HEK293 (cell line): ENCODE data around the gene ATP8A1.

ENCODE experiments used
- CTCF ChIA-PET: fragments of 350-600 bp; formaldehyde crosslinking; extraction: SDS; loops from one replicate; lab custom pipeline; 2021; ENCODE audit warnings: antibody characterized with exemption; lab: Yijun Ruan, JAX
- POLR2A ChIA-PET: fragments of 300-600 bp; formaldehyde crosslinking; extraction: SDS; loops from one replicate; lab custom pipeline; 2020; ENCODE audit warnings: antibody characterized with exemption, inconsistent platforms; lab: Yijun Ruan, JAX
- H3K27ac ChIP-seq: fragments of 200-500 bp; sonication (Bioruptor generic); 2 replicates; pipeline ENCODE4 v1.5.1; 2014; ENCODE audit warnings: low read depth, low read length, control low read depth, inconsistent platforms; ENCODE audit errors: extremely low read depth
- H3K36me3 ChIP-seq, 2 experiments: fragments of 200-500 bp in 1 of 2; sonication (Bioruptor generic) in 1 of 2; 1 replicate in 1 of 2; 2 replicates in 1 of 2; pipeline ENCODE4 v1.5.1; 2014 to 2017; ENCODE audit warnings: inconsistent platforms in 2 of 2, low read length in 2 of 2; ENCODE audit not compliant: control insufficient read depth in 2 of 2, insufficient read depth in 1 of 2
- H3K4me1 ChIP-seq: fragments of 200-500 bp; sonication (Bioruptor generic); 2 replicates; pipeline ENCODE4 v1.5.1; 2014; ENCODE audit warnings: mild to moderate bottlenecking, low read length, inconsistent platforms; ENCODE audit not compliant: control insufficient read depth, insufficient read depth
- H3K4me3 ChIP-seq: 2 replicates; pipeline ENCODE4 v1.5.1; 2011; ENCODE audit warnings: low read depth, mild to moderate bottlenecking, control low read depth, low read length, moderate library complexity
- H3K9me3 ChIP-seq: fragments of 200-500 bp; sonication (Bioruptor generic); 2 replicates; pipeline ENCODE4 v1.5.1; 2014; ENCODE audit warnings: low read depth, low read length, inconsistent platforms; ENCODE audit not compliant: control insufficient read depth, insufficient read depth
- BCL11B ChIP-seq: fragments of 450-650 bp; formaldehyde crosslinking; IDR thresholded peaks from 2 replicates; pipeline ENCODE4 v1.5.1; 2016; ENCODE audit warnings: low read depth, missing biosample characterization, missing genetic modification characterization
- EGR2 ChIP-seq: fragments of 450-650 bp; formaldehyde crosslinking; IDR thresholded peaks from 2 replicates; pipeline ENCODE4 v1.5.1; 2016; ENCODE audit warnings: low read depth, missing biosample characterization, missing genetic modification characterization
- HOXC10 ChIP-seq: sonication (generic); formaldehyde crosslinking; IDR thresholded peaks from 2 replicates; pipeline ENCODE4 v1.8.1; 2023; ENCODE audit warnings: mild to moderate bottlenecking, missing genetic modification reagents
- RBAK ChIP-seq: fragments of 450-650 bp; formaldehyde crosslinking; IDR thresholded peaks from 2 replicates; pipeline ENCODE4 v1.5.1; 2016; ENCODE audit warnings: missing biosample characterization, missing genetic modification characterization
- SALL2 ChIP-seq: fragments of 450-650 bp; formaldehyde crosslinking; IDR thresholded peaks from 2 replicates; pipeline ENCODE4 v1.5.0; 2017; ENCODE audit warnings: missing biosample characterization, mild to moderate bottlenecking, missing genetic modification characterization, borderline replicate concordance
- SP7 ChIP-seq: fragments of 450-650 bp; formaldehyde crosslinking; IDR thresholded peaks from 2 replicates; pipeline ENCODE4 v1.5.1; 2016; ENCODE audit warnings: missing biosample characterization, missing genetic modification characterization
- ZBTB11 ChIP-seq: fragments of 450-650 bp; formaldehyde crosslinking; conservative IDR thresholded peaks from 2 replicates; pipeline ENCODE4 v1.5.1; 2016; ENCODE audit warnings: low read depth, missing biosample characterization, missing genetic modification characterization
- ZBTB48 ChIP-seq: fragments of 450-650 bp; formaldehyde crosslinking; IDR thresholded peaks from 2 replicates; pipeline ENCODE4 v1.5.1; 2016; ENCODE audit warnings: missing biosample characterization, missing genetic modification characterization
- ZEB2 ChIP-seq: fragments of 450-650 bp; formaldehyde crosslinking; IDR thresholded peaks from 2 replicates; pipeline ENCODE4 v1.5.1; 2016; ENCODE audit warnings: missing biosample characterization, missing genetic modification characterization
- ZNF155 ChIP-seq: fragments of 450-650 bp; formaldehyde crosslinking; IDR thresholded peaks from 2 replicates; pipeline ENCODE4 v1.5.1; 2016; ENCODE audit warnings: missing biosample characterization, missing genetic modification characterization
- ZNF184 ChIP-seq: fragments of 450-650 bp; IDR thresholded peaks from 2 replicates; pipeline ENCODE4 v1.5.1; 2018; ENCODE audit warnings: missing biosample characterization, mild to moderate bottlenecking, missing genetic modification characterization
- ZNF280D ChIP-seq: fragments of 450-650 bp; formaldehyde crosslinking; IDR thresholded peaks from 2 replicates; pipeline ENCODE4 v1.5.1; 2016; ENCODE audit warnings: missing biosample characterization, missing genetic modification characterization
- ZNF292 ChIP-seq: fragments of 450-650 bp; formaldehyde crosslinking; IDR thresholded peaks from 2 replicates; pipeline ENCODE4 v1.5.1; 2016; ENCODE audit warnings: low read depth, missing biosample characterization, missing genetic modification characterization, borderline replicate concordance
- ZNF311 ChIP-seq: fragments of 450-650 bp; formaldehyde crosslinking; IDR thresholded peaks from 2 replicates; pipeline ENCODE4 v1.5.1; 2017; ENCODE audit warnings: missing biosample characterization, missing genetic modification characterization, borderline replicate concordance
- ZNF350 ChIP-seq: fragments of 450-650 bp; formaldehyde crosslinking; IDR thresholded peaks from 2 replicates; pipeline ENCODE4 v1.5.0; 2017; ENCODE audit warnings: missing biosample characterization, mild to moderate bottlenecking, missing genetic modification characterization
- ZNF521 ChIP-seq: fragments of 450-650 bp; formaldehyde crosslinking; IDR thresholded peaks from 2 replicates; pipeline ENCODE4 v1.5.1; 2017; ENCODE audit warnings: missing biosample characterization, mild to moderate bottlenecking, missing genetic modification characterization
- ZNF529 ChIP-seq: fragments of 450-650 bp; formaldehyde crosslinking; IDR thresholded peaks from 2 replicates; pipeline ENCODE4 v1.5.1; 2017; ENCODE audit warnings: missing genetic modification characterization, missing biosample characterization; ENCODE audit not compliant: insufficient replicate concordance
- ZNF530 ChIP-seq: fragments of 450-650 bp; formaldehyde crosslinking; IDR thresholded peaks from 2 replicates; pipeline ENCODE4 v1.5.1; 2016; ENCODE audit warnings: low read depth, missing biosample characterization, missing genetic modification characterization
- ZNF544 ChIP-seq: fragments of 450-650 bp; formaldehyde crosslinking; IDR thresholded peaks from 2 replicates; pipeline ENCODE4 v1.5.0; 2017; ENCODE audit warnings: missing biosample characterization, missing genetic modification characterization
- ZNF571 ChIP-seq: fragments of 450-650 bp; formaldehyde crosslinking; IDR thresholded peaks from 2 replicates; pipeline ENCODE4 v1.5.0; 2017; ENCODE audit warnings: missing biosample characterization, missing genetic modification characterization
- ZNF600 ChIP-seq: fragments of 450-650 bp; formaldehyde crosslinking; IDR thresholded peaks from 2 replicates; pipeline ENCODE4 v1.5.1; 2016; ENCODE audit warnings: missing biosample characterization, missing genetic modification characterization
- ZNF623 ChIP-seq: fragments of 450-650 bp; formaldehyde crosslinking; IDR thresholded peaks from 2 replicates; pipeline ENCODE4 v1.5.1; 2016; ENCODE audit warnings: missing biosample characterization, missing genetic modification characterization
- ZNF658 ChIP-seq: fragments of 450-650 bp; formaldehyde crosslinking; IDR thresholded peaks from 2 replicates; pipeline ENCODE4; 2016; ENCODE audit warnings: missing biosample characterization, missing genetic modification characterization
- ZNF664 ChIP-seq: fragments of 450-650 bp; formaldehyde crosslinking; IDR thresholded peaks from 2 replicates; pipeline ENCODE4 v1.5.1; 2016; ENCODE audit warnings: missing biosample characterization, missing genetic modification characterization
- ZNF677 ChIP-seq: fragments of 450-650 bp; IDR thresholded peaks from 2 replicates; pipeline ENCODE4 v1.5.0; 2018; ENCODE audit warnings: missing biosample characterization, mild to moderate bottlenecking, missing genetic modification characterization, moderate library complexity
- TF ChIP-seq, protein P1 (sequence below): fragments of 450-650 bp; formaldehyde crosslinking; IDR thresholded peaks from 2 replicates; pipeline ENCODE4 v1.5.1; 2016; ENCODE audit warnings: missing biosample characterization, missing genetic modification characterization
- TF ChIP-seq, protein P2 (sequence below): fragments of 450-650 bp; formaldehyde crosslinking; IDR thresholded peaks from 2 replicates; pipeline ENCODE4 v1.5.1; 2017; ENCODE audit warnings: missing biosample characterization, missing genetic modification characterization

ATP8A1 gene

GRCh38 chr4:42412251-42412650, 244.7 kb downstream of the ATP8A1 start:
- ChIA-PET POLR2A (no interaction called here), CTCF (no interaction called here)
- Histone ChIP-seq H3K27ac (no peak overlapping the region), H3K4me3 (no peak overlapping the region), H3K4me1 (no peaks in the 10 kb centered on the region), H3K36me3 (peaks cover 0 to 10% of the 10 kb centered on the region in 2 experiments; a peak in 1 of 3 replicates), H3K9me3 (no peaks in the 10 kb centered on the region)
- TF ChIP-seq ZNF530 (tag by site-specific recombination) (no peak), ZNF664 (tag by site-specific recombination) (no peak), EGR2 (tag by site-specific recombination) (no peak), BCL11B (no peak), ZNF292 (no peak), ZNF529 (tag by site-specific recombination) (no peak), ZNF280D (tag by site-specific recombination) (no peak), HOXC10 (CRISPR knock-in tag) (no peak), ZNF184 (tag by site-specific recombination) (no peak), ZNF623 (tag by site-specific recombination) (no peak), ZNF677 (tag by site-specific recombination) (no peak), ZNF658 (no peak)

DNA sequence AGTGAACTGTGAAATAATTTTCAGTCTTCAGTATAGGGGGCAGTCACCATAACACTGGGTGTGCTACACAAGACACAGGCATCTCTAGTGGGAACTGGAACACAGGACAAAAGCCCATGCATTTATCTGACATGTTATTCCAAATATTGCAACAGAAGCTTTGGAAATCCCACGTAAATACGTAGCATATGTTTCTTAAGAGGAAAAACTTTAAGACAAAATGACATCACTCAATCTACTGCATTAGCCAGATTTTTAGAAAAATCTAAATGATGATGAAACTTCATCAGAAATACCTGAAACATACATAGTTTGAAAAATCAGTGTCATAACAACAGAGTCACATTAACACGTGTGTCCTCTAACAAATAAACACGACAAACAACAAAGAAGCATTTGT, 245.1 kb downstream of the ATP8A1 start:
- H3K36me3 ChIP-seq, result peaks cover 0 to 10% of the 10 kb centered on the region in 2 experiments; a peak in 1 of 3 replicates
- no peak overlapping the region for H3K27ac ChIP-seq
- no peaks in the 10 kb centered on the region for H3K4me1 ChIP-seq
- H3K9me3 ChIP-seq, result no peaks in the 10 kb centered on the region
- H3K4me3 ChIP-seq, result no peak overlapping the region
- CTCF ChIA-PET, result interaction anchor here (0.7 kb wide), 1 partner anchor 10 kb away, joined by 3 read pairs; no protein-coding TSS in a partner anchor
- POLR2A ChIA-PET, result no interaction called here
- TF ChIP-seq ZNF155 (tag by site-specific recombination), result no peak
- no peak for TF ChIP-seq ZNF350 (tag by site-specific recombination)
- no peak for TF ChIP-seq ZNF571
- no peak for TF ChIP-seq SP7 (tag by site-specific recombination)
- no peak for TF ChIP-seq ZNF544 (tag by site-specific recombination)
- TF ChIP-seq ZBTB48, result no peak
- no peak for TF ChIP-seq ZBTB11 (tag by site-specific recombination)
- TF ChIP-seq, protein P1, sequence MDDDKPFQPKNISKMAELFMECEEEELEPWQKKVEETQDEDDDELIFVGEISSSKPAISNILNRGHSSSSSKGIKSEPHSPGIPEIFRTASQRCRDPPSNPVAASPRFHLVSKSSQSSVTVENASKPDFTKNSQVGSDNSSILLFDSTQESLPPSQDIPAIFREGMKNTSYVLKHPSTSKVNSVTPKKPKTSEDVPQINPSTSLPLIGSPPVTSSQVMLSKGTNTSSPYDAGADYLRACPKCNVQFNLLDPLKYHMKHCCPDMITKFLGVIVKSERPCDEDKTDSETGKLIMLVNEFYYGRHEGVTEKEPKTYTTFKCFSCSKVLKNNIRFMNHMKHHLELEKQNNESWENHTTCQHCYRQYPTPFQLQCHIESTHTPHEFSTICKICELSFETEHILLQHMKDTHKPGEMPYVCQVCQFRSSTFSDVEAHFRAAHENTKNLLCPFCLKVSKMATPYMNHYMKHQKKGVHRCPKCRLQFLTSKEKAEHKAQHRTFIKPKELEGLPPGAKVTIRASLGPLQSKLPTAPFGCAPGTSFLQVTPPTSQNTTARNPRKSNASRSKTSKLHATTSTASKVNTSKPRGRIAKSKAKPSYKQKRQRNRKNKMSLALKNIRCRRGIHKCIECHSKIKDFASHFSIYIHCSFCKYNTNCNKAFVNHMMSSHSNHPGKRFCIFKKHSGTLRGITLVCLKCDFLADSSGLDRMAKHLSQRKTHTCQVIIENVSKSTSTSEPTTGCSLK, result no peak
- no peak for TF ChIP-seq ZNF600
- TF ChIP-seq ZNF521 (tag by site-specific recombination), result no peak
- TF ChIP-seq SALL2 (tag by site-specific recombination), result no peak
- TF ChIP-seq, protein P2, sequence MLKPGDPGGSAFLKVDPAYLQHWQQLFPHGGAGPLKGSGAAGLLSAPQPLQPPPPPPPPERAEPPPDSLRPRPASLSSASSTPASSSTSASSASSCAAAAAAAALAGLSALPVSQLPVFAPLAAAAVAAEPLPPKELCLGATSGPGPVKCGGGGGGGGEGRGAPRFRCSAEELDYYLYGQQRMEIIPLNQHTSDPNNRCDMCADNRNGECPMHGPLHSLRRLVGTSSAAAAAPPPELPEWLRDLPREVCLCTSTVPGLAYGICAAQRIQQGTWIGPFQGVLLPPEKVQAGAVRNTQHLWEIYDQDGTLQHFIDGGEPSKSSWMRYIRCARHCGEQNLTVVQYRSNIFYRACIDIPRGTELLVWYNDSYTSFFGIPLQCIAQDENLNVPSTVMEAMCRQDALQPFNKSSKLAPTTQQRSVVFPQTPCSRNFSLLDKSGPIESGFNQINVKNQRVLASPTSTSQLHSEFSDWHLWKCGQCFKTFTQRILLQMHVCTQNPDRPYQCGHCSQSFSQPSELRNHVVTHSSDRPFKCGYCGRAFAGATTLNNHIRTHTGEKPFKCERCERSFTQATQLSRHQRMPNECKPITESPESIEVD, result no peak
- no peak for TF ChIP-seq ZEB2 (tag by site-specific recombination)
- no peak for TF ChIP-seq RBAK (tag by site-specific recombination)
- no peak for TF ChIP-seq ZNF311
